Mammary epithelial cell (primary cell): ENCODE measurements around the gene TAF11L9.

Source experiments
- EZH2 ChIP-seq: IDR thresholded peaks from 2 replicates; pipeline ENCODE4 v1.6.1; 2012; ENCODE audit warnings: low read length, inconsistent platforms, borderline replicate concordance
- TF ChIP-seq, protein P1 (sequence below), 2 donors: IDR thresholded peaks in 1 of 2; conservative IDR thresholded peaks in 1 of 2; 2 replicates each; pipeline ENCODE4 v1.5.1; 2011 to 2012; ENCODE audit warnings: inconsistent platforms in 2 of 2, low read length in 2 of 2, mild to moderate bottlenecking in 2 of 2, control low read depth in 1 of 2, low read depth in 1 of 2; ENCODE audit not compliant: insufficient read depth in 1 of 2; ENCODE audit errors: extremely low read depth in 1 of 2

- TF ChIP-seq, protein P1, sequence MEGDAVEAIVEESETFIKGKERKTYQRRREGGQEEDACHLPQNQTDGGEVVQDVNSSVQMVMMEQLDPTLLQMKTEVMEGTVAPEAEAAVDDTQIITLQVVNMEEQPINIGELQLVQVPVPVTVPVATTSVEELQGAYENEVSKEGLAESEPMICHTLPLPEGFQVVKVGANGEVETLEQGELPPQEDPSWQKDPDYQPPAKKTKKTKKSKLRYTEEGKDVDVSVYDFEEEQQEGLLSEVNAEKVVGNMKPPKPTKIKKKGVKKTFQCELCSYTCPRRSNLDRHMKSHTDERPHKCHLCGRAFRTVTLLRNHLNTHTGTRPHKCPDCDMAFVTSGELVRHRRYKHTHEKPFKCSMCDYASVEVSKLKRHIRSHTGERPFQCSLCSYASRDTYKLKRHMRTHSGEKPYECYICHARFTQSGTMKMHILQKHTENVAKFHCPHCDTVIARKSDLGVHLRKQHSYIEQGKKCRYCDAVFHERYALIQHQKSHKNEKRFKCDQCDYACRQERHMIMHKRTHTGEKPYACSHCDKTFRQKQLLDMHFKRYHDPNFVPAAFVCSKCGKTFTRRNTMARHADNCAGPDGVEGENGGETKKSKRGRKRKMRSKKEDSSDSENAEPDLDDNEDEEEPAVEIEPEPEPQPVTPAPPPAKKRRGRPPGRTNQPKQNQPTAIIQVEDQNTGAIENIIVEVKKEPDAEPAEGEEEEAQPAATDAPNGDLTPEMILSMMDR (conservative IDR thresholded peaks at IDR 0.05 in 1 of 2, IDR thresholded peaks at IDR 0.05 in 1 of 2; ENCODE audit: extremely low read depth in 1 of 2, insufficient read depth in 1 of 2, low read depth in 1 of 2, low read length in 2 of 2) = no peak
- TF ChIP-seq EZH2 = no peak
These were observed 25.2 kb upstream of the TAF11L9 start for GRCh38 chr5:17619354-17619753.
